ENCODE data around the gene CABCOCO1. TPM values are rescaled to one million over a fixed set of nuclear protein-coding genes. Genes with fewer than 3 reads are reported as not detected.

CABCOCO1 gene
- total RNA-seq, 1 donor from 2014 or later = not detected

DNA sequence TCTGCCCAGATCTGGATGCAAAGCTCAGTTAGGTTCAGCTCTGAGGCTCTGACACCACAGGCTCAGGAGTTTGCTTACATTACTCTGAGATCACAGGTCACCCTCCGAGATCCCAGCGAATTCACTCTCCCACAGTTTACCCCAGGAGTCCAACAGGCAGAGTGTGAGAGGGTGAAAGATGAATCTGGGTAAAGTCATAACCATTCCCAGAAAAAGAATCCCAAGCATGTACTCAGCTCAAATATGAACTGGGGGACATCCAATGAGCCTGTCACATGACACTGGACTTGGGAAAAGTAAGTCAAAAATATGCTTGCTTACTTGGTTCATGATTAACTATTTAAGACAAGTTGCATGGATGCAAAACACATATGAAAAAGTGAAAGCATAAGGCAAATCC, 128.5 kb downstream of the CABCOCO1 start:
- no peak for DNase-seq (ENCODE audit: low read depth)
- Histone ChIP-seq H3K4me3 (ENCODE audit: low read depth, low read length) (no peak overlapping the region), H3K36me3 (ENCODE audit: control insufficient read depth, insufficient read depth, low read length) (no peaks in the 10 kb centered on the region), H3K27me3 (ENCODE audit: control insufficient read depth, insufficient read depth, low read length) (no peaks in the 10 kb centered on the region)
- FAIRE-seq = no peak
- TF ChIP-seq CTCF (IDR thresholded peaks at IDR 0.05; ENCODE audit: insufficient read depth, low read length, severe bottlenecking) = no peak

- no peak for FAIRE-seq
- Histone ChIP-seq H3K4me3 (ENCODE audit: low read depth, low read length) (no peak overlapping the region), H3K27me3 (ENCODE audit: control insufficient read depth, insufficient read depth, low read length) (no peaks in the 10 kb centered on the region), H3K36me3 (ENCODE audit: control insufficient read depth, insufficient read depth, low read length) (no peaks in the 10 kb centered on the region)
- no peak for TF ChIP-seq CTCF (IDR thresholded peaks at IDR 0.05; ENCODE audit: insufficient read depth, low read length, severe bottlenecking)
- peak; percentile 13 for DNase-seq (ENCODE audit: low read depth)
Measured at GRCh38 chr10:61792097-61792716, 129.5 kb downstream of the CABCOCO1 start.

DNA sequence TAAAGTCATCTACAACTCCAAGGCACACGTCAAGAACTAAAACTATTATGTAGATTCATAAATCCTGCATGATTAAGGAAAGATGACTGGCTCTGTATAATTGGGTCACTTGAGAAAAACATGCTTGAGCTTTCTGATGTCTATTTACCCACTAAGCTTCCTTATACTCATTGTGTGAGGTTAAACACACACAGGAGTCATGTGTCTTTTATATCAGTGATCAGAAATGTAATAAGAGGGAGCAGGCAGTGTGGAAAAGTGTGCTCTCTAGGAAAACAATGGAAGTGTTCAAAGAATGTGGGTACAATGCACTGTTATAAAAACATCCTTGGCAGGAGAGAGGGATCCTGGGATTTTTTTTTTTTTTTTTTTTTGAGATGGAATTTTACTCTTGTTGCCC, 130.2 kb downstream of the CABCOCO1 start:
- FAIRE-seq (no peak), DNase-seq (ENCODE audit: low read depth) (no peak)
- no peak for TF ChIP-seq CTCF (IDR thresholded peaks at IDR 0.05; ENCODE audit: insufficient read depth, low read length, severe bottlenecking)
- Histone ChIP-seq H3K36me3 (ENCODE audit: control insufficient read depth, insufficient read depth, low read length) (no peaks in the 10 kb centered on the region), H3K4me3 (ENCODE audit: low read depth, low read length) (no peak overlapping the region), H3K27me3 (ENCODE audit: control insufficient read depth, insufficient read depth, low read length) (no peaks in the 10 kb centered on the region)

DNA sequence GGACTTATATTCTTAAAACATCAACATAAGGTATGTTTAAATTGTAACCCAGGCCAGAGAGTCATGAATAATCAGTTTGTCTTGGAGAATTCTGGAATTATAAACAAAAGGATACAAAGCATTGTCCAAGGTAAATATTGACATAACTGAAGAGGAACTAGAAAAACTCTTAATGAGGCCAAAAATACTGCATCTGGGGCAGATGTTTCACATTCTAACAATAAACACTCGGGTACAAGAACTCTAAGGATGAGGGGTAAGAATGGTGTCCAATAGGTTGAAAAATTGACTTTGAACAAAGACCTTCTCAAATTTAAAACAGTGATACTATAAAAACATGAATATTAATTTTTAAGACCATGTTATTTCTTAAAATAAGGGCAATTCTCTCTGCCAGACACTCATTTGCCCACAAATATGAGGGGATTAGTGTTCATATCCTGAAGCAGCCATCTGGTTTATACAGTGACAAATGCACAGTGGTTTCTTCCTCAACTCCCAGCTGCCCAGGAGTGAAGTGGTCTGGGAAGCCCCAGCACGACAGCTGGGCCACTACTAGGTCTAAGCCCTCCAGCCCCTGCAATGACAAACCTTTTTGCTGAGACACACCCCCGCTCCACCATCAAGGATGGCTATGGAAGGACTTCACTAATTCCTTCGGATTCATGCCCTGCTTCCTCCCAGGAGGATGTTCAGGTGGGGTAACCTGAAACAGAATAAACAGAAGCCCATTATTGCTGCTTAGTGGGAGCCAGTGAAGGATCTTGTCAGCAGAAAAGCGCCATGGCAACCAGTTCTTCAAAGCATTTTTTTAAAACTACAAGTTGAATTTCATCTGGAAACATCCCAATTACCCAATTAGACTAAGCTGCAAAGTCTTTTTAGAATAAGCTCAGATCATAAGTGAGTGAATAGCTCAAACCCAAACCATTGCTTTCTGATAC, 131.3 kb downstream of the CABCOCO1 start:
- DNase-seq (ENCODE audit: low read depth) = no peak
- Histone ChIP-seq H3K27me3 (ENCODE audit: control insufficient read depth, insufficient read depth, low read length) (no peaks in the 10 kb centered on the region), H3K4me3 (ENCODE audit: low read depth, low read length) (no peak overlapping the region), H3K36me3 (ENCODE audit: control insufficient read depth, insufficient read depth, low read length) (no peaks in the 10 kb centered on the region)
- no peak for FAIRE-seq
- no peak for TF ChIP-seq CTCF (IDR thresholded peaks at IDR 0.05; ENCODE audit: insufficient read depth, low read length, severe bottlenecking)

- Histone ChIP-seq H3K27me3 (ENCODE audit: control insufficient read depth, insufficient read depth, low read length) (no peaks in the 10 kb centered on the region), H3K4me3 (ENCODE audit: low read depth, low read length) (no peak overlapping the region), H3K36me3 (ENCODE audit: control insufficient read depth, insufficient read depth, low read length) (no peaks in the 10 kb centered on the region)
- FAIRE-seq (no peak), DNase-seq (ENCODE audit: low read depth) (no peak)
- TF ChIP-seq CTCF (IDR thresholded peaks at IDR 0.05; ENCODE audit: insufficient read depth, low read length, severe bottlenecking) = no peak
Measured at GRCh38 chr10:61795147-61795546, 132.4 kb downstream of the CABCOCO1 start.

Data from bronchial epithelial cell (primary cell).